ENCODE results near the gene PEF1. TPM values are rescaled to one million over a fixed set of nuclear protein-coding genes. Genes with fewer than 3 reads are reported as not detected.

PEF1 gene
- total RNA-seq, 1 donor: 99.7 TPM

DNA sequence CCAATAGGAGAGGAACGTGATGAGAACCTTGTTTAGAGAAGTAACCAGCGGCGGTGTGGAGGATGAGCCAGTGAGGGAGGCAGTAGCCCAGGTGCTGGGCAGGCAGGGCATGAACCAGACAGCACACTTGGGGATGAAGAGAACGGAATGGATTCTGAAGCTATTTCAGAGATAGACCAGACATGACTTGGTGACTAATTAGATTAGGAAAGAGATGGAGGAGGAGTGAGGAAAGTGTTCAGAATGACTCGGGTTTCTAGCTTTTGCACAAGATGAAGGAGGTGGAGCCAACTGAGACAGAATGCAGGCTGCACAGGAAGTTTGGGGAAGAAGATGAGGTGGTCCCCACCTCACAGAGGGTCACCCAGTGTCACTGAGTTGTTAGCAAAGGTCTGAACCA is 5.1 kb downstream of the PEF1 start:
- H3K4me3 ChIP-seq (ENCODE audit: low read depth, low read length): no peak overlapping the region
- DNase-seq (ENCODE audit: low read depth): peak; percentile 89

DNA sequence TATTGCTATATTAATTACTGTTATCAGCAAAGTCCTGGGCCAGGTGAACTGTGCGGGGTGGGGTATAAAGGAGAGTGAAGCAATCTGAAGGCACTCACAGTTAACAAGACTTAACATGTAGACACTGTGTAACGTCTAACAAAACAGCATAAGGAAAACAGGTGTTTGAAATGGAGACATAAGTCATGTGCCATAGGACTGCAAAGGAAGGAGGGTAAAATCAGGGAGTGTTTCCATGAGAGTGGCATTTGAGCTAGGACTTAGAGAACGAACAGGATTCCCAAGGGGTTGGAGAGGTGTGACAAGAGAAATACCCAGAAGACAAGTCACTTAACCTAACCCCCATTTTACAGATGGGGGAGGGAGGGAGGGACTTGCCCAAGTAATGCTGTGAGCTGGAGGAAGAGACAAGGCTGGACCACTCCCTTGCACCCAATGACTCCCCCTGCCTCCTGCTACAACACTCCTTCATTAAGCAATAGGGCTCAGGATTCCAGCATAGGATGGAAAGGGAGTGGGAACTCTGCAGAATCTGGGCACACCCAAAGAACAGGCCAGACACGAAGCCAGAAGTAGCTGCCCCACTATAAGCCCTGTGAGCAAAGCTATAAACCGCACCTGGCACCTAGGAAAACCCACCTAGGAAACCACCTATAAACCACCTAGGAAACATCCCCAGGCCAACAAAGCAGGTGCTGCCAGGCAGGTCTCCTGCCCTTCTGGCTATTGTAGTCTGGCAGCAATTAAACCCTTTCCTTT is 6.6 kb downstream of the PEF1 start:
- no peak for DNase-seq (ENCODE audit: low read depth)
- TF ChIP-seq, protein P1, sequence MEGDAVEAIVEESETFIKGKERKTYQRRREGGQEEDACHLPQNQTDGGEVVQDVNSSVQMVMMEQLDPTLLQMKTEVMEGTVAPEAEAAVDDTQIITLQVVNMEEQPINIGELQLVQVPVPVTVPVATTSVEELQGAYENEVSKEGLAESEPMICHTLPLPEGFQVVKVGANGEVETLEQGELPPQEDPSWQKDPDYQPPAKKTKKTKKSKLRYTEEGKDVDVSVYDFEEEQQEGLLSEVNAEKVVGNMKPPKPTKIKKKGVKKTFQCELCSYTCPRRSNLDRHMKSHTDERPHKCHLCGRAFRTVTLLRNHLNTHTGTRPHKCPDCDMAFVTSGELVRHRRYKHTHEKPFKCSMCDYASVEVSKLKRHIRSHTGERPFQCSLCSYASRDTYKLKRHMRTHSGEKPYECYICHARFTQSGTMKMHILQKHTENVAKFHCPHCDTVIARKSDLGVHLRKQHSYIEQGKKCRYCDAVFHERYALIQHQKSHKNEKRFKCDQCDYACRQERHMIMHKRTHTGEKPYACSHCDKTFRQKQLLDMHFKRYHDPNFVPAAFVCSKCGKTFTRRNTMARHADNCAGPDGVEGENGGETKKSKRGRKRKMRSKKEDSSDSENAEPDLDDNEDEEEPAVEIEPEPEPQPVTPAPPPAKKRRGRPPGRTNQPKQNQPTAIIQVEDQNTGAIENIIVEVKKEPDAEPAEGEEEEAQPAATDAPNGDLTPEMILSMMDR (IDR thresholded peaks at IDR 0.05; ENCODE audit: insufficient read depth, low read depth, low read length): no peak

More for the DNA sequence above, 5.1 kb downstream of the PEF1 start:
- TF ChIP-seq, protein P1 (IDR thresholded peaks at IDR 0.05; ENCODE audit: insufficient read depth, low read depth, low read length): no peak

DNA sequence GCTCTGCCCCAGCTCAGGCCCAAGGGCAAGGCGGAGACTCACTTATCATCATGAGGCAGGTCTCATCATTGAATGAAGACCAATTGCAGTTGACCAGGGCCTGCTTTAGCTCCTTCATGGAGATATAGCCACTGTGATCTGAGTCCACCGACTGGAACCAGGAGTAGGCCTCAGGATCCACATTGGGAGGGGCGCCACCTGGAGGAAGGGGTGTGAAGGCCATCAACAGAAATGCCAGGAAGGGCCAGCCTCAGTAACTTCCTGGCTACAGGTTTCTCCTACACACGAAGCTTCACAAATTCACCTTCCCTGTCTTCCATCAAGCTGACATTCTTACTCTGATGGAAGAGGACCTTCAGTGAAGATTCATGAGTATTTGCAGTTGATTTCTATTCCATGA is 11.6 kb downstream of the PEF1 start:
- TF ChIP-seq, protein P1 (IDR thresholded peaks at IDR 0.05; ENCODE audit: insufficient read depth, low read depth, low read length): peak; percentile 52
- no peak for DNase-seq (ENCODE audit: low read depth)
- no peak overlapping the region for H3K4me3 ChIP-seq (ENCODE audit: low read depth, low read length)

More for the DNA sequence above, 6.6 kb downstream of the PEF1 start:
- H3K4me3 ChIP-seq (ENCODE audit: low read depth, low read length): no peak overlapping the region

DNA sequence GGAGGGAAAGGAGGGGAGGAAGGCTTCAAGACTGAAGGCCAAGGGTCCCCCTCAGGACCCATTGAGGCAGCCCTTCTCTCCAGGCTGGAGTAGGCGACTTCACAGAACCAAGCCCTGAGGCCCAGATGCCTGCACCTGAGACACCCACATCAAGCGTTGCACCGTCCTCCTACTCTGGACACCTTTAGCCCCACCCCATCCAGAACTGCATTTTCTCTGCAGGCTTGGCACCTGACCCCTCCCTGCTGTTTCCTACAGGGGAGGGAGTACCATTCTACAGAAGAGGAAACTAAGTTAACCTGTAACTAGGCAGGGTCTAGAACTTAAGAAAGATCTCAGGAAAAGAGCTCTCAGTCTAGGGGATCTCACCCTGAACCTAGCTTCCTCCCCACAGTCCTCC is 12.0 kb downstream of the PEF1 start:
- no peak overlapping the region for H3K4me3 ChIP-seq (ENCODE audit: low read depth, low read length)
- TF ChIP-seq, protein P1 (IDR thresholded peaks at IDR 0.05; ENCODE audit: insufficient read depth, low read depth, low read length): no peak
- no peak for DNase-seq (ENCODE audit: low read depth)

DNA sequence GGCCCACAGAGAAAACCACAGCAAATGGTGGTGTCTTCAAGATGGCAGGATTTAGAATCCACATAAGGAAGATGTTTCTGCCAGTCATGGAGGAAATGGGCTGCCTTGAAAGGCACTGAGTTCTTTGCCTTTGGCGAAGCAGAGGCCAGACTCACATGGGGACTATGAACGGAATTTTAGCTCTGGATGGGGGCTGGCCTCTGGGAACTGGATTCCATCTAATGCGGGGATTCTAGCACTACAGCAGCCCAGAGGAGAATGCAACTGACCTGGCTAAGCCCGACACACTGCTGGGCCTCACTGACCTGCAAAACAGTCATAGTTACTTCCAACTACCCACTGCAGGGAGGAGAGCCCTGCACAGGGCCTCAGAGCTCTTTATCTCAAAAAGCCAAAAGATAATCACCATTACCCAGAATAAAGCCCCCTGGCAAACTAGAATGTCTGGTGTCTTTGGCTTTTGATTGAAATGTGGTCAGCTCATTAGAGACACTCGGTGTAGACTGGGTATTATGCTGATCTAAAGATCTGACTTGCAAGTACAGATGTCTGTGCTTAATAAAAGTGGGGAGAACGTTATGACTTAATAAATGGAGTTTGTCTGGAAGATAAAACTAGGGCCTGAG is 15.6 kb downstream of the PEF1 start:
- no peak overlapping the region for H3K4me3 ChIP-seq (ENCODE audit: low read depth, low read length)
- DNase-seq (ENCODE audit: low read depth): no peak
- TF ChIP-seq, protein P1 (IDR thresholded peaks at IDR 0.05; ENCODE audit: insufficient read depth, low read depth, low read length): no peak

DNA sequence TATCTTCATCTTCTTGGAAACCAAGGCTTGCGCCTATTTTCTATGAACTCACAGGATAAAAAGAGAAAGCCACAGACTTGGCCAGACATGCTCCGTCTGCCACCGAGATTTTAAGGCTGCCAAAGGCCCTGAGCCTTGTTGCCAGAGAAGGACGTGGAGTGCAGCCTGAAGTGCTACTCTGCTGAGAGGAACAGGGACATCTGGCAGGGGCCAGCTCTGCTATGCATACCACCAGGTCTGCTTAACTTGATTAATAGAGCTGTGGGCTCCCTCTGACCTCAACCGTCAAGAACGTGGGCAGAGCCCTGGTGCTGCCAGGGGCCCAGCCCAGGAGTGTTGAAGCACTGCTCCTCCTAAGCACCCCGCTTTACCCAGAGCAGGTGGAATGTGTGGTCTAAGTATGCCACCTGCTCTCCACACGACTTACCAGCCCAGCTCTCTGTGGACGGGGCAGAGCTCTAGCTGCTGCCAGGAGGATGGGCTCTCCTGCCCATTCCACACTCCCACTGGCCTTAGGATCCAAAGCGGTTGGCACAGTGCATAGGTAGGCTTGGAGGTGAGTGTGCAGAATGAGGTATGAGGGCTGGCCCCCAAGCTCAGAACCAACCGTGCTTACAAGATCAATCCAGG is 16.6 kb downstream of the PEF1 start:
- no peak overlapping the region for H3K4me3 ChIP-seq (ENCODE audit: low read depth, low read length)
- DNase-seq (ENCODE audit: low read depth): no peak
- TF ChIP-seq, protein P1 (IDR thresholded peaks at IDR 0.05; ENCODE audit: insufficient read depth, low read depth, low read length): no peak
